Parathyroid adenoma (tissue), 2 donors: ENCODE data around the gene BAHCC1.
A peak's percentile ranks its signal among the peaks of the same experiment; 100 is the strongest.

Experiments used
- H2AFZ ChIP-seq: fragments of 300-600 bp; sonication (generic); one replicate; pipeline ENCODE4 v1.7.0; 2017; ENCODE audit warnings: antibody characterized with exemption, mild to moderate bottlenecking
- H3K27ac ChIP-seq: fragments of 300-600 bp; sonication (generic); one replicate; pipeline ENCODE4 v1.7.0; 2017
- H3K27me3 ChIP-seq: fragments of 300-600 bp; sonication (generic); one replicate; pipeline ENCODE4 v1.7.0; 2017; ENCODE audit warnings: low read length; ENCODE audit not compliant: control insufficient read depth, insufficient read depth
- H3K36me3 ChIP-seq: fragments of 300-600 bp; sonication (generic); one replicate; pipeline ENCODE4 v1.7.0; 2017; ENCODE audit warnings: low read length; ENCODE audit not compliant: control insufficient read depth, insufficient read depth
- H3K4me1 ChIP-seq: fragments of 300-600 bp; sonication (generic); one replicate; pipeline ENCODE4 v1.7.0; 2017; ENCODE audit warnings: control low read depth
- H3K4me2 ChIP-seq: fragments of 300-600 bp; sonication (generic); one replicate; pipeline ENCODE4 v1.7.0; 2017; ENCODE audit warnings: low read length
- H3K4me3 ChIP-seq: fragments of 300-600 bp; sonication (generic); one replicate; pipeline ENCODE4 v1.7.0; 2017; ENCODE audit warnings: low read depth, low read length
- H3K79me2 ChIP-seq: fragments of 300-600 bp; sonication (generic); one replicate; pipeline ENCODE4 v1.7.0; 2017; ENCODE audit warnings: control low read depth
- H3K9ac ChIP-seq: fragments of 300-600 bp; sonication (generic); one replicate; pipeline ENCODE4 v1.7.0; 2017; ENCODE audit warnings: mild to moderate bottlenecking
- H3K9me3 ChIP-seq: fragments of 300-600 bp; sonication (generic); one replicate; pipeline ENCODE4 v1.7.0; 2017; ENCODE audit warnings: low read length; ENCODE audit not compliant: control insufficient read depth
- TF ChIP-seq, protein P1 (sequence below): fragments of 300-600 bp; sonication (generic); IDR thresholded peaks from one replicate; pipeline ENCODE4 v1.7.0; 2017; ENCODE audit warnings: antibody characterized with exemption, mild to moderate bottlenecking
- donor health status: primary hyperparathyroidism.

BAHCC1 gene

DNA sequence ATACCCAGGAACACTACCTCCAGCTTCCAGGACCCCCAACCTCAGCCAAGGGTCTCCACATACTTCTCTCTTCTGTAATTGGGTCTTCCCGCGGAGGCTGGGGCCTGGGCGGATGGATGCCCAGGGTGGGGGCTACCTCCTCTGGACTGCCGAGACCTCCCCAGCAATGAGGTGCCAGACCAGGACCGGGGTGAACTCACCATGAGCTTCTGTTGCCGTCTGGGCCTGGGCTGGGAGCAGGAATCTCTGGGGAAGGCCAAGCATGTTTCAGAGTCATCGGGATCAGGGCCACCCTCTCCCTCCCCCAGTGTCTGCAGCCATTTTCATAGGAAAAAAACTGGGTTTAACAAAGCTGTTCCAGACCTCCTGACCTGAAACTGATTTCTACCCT, 10.3 kb upstream of the BAHCC1 start:
- H3K27ac ChIP-seq: no peak overlapping the region
- H3K9ac ChIP-seq: no peak overlapping the region
- H3K36me3 ChIP-seq: no peaks in the 10 kb centered on the region
- no peak overlapping the region for H3K4me2 ChIP-seq
- no peak overlapping the region for H3K4me3 ChIP-seq
- peaks cover 8% of the 10 kb centered on the region for H3K4me1 ChIP-seq
- no peaks in the 10 kb centered on the region for H3K79me2 ChIP-seq
- no peak overlapping the region for H2AFZ ChIP-seq
- TF ChIP-seq, protein P1, sequence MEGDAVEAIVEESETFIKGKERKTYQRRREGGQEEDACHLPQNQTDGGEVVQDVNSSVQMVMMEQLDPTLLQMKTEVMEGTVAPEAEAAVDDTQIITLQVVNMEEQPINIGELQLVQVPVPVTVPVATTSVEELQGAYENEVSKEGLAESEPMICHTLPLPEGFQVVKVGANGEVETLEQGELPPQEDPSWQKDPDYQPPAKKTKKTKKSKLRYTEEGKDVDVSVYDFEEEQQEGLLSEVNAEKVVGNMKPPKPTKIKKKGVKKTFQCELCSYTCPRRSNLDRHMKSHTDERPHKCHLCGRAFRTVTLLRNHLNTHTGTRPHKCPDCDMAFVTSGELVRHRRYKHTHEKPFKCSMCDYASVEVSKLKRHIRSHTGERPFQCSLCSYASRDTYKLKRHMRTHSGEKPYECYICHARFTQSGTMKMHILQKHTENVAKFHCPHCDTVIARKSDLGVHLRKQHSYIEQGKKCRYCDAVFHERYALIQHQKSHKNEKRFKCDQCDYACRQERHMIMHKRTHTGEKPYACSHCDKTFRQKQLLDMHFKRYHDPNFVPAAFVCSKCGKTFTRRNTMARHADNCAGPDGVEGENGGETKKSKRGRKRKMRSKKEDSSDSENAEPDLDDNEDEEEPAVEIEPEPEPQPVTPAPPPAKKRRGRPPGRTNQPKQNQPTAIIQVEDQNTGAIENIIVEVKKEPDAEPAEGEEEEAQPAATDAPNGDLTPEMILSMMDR: no peak
- H3K9me3 ChIP-seq: no peaks in the 10 kb centered on the region
- no peaks in the 10 kb centered on the region for H3K27me3 ChIP-seq

DNA sequence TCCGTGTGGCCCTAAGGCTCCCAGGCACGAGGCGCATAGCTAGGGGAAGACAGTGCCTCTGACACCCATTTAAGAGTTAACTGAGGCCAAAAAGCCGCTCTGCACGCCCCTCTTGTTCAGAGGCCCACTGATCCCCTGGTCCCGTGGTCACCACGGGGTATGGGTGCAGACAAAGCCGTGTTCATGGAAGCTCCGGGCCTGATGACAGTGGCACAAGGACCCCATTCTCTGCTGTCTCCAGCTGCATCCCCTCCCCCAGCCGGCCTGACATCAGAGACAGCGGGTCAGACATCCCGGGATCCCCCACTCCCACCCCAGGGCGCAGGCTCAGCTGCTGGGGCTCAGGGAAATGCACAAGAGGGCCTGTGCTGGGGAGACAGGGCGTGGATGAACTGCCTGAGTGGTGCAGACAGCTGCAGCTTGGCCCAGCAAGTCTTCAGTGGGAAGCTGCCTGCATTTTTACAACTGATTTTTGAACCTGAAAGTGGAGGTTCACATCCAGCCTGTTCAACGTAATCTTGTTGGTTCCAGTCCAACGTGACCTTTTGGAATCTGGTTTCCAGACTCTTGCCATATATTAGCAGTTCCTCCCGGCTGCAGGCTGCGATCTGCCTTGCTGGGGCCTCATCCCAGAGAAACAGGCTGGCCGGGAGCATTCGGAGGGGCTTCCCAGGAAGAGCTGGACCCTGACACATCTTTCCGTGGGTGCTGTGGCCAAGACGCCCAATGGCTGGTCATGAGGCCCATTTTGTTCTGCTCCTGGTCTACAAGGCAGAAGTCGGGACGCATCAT, 9.7 kb upstream of the BAHCC1 start:
- Histone ChIP-seq H3K4me1 (peaks cover 8% of the 10 kb centered on the region), H3K9ac (no peak overlapping the region), H3K79me2 (no peaks in the 10 kb centered on the region), H3K27me3 (no peaks in the 10 kb centered on the region), H3K4me3 (peak overlapping the region; percentile 61), H3K9me3 (no peaks in the 10 kb centered on the region), H3K36me3 (no peaks in the 10 kb centered on the region), H3K4me2 (no peak overlapping the region), H3K27ac (no peak overlapping the region), H2AFZ (no peak overlapping the region)
- TF ChIP-seq, protein P1: no peak

DNA sequence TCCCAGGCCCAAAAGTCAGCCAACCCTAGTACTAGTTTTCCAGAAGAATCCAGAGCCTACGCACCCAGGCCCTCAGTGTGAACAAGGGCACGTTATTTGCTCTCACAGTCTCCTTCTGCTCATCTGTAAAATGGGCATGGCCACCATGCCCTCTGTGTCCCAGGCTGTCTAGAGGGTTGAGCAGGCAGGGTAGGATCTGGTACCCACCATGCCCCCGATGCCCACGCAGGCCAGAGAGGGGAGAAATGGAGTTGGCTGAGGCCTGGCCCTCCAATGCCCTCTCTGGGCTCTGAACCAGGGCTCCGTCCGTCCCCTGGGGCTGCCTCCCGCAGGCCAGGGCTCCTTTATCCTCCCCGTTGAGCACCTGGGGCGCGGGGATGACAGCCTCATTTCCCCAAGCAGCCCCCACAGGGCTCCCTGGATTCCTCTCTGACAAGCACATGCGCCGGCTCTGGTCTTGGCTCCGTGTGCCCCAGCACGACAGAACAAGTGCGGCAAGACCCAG, 9.1 kb upstream of the BAHCC1 start:
- peak overlapping the region; percentile 68 for H3K4me2 ChIP-seq
- H3K4me1 ChIP-seq: peaks cover 8% of the 10 kb centered on the region
- H3K9me3 ChIP-seq: no peaks in the 10 kb centered on the region
- H3K36me3 ChIP-seq: no peaks in the 10 kb centered on the region
- H2AFZ ChIP-seq: peak overlapping the region; percentile 96
- TF ChIP-seq, protein P1: no peak
- H3K9ac ChIP-seq: no peak overlapping the region
- no peaks in the 10 kb centered on the region for H3K27me3 ChIP-seq
- H3K27ac ChIP-seq: no peak overlapping the region
- no peaks in the 10 kb centered on the region for H3K79me2 ChIP-seq
- peak overlapping the region; percentile 61 for H3K4me3 ChIP-seq

DNA sequence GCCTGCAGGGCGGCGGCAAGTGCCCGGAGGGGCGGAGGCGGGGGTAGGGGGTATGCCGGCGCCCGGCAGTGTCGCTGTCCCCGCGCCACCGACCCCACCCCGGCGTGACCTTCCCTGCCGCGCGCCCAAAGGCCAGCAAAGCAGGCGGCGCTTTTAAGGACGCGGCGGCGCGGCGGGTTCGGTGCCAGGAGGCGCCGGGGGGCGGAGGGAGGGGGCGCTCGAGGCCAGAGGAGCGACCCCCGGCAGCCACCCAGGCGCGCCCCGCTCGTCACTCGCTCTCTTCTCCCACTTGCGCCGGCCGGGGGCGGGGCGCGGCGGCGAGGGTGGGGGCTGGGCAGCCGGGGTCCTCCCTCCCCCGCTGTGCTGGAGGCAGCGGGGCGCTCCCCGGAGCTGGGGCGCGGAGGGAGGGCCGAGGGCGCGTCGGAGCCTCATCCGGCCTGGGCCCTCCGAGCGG, 8.6 kb upstream of the BAHCC1 start:
- TF ChIP-seq, protein P1: no peak
- Histone ChIP-seq H3K27me3 (no peaks in the 10 kb centered on the region), H3K4me2 (peak overlapping the region; percentile 68), H3K79me2 (no peaks in the 10 kb centered on the region), H3K4me1 (peaks cover 11% of the 10 kb centered on the region), H3K36me3 (no peaks in the 10 kb centered on the region), H3K4me3 (peak overlapping the region; percentile 61), H3K9me3 (no peaks in the 10 kb centered on the region), H3K9ac (peak overlapping the region; percentile 80), H3K27ac (peak overlapping the region; percentile 78), H2AFZ (peak overlapping the region; percentile 96)
